GM23338 (cell line): Measurements from ENCODE around the gene ARHGAP10.

ENCODE experiments used
- CREB1 ChIP-seq: fragments of 250-450 bp; sonication (Bioruptor Pico); IDR thresholded peaks from 2 replicates; pipeline ENCODE4 v1.5.0; 2020; ENCODE audit warnings: low read depth, mild to moderate bottlenecking, moderate library complexity
- ETS1 ChIP-seq: IDR thresholded peaks from 2 replicates; pipeline ENCODE4 v1.6.1; 2016; ENCODE audit warnings: antibody characterized with exemption
- EZH2 ChIP-seq: fragments of 200-600 bp; sonication (generic); IDR thresholded peaks from one replicate; pipeline ENCODE4 v1.8.0; 2017; ENCODE audit warnings: antibody characterized with exemption, mild to moderate bottlenecking, low read depth; ENCODE audit not compliant: unreplicated experiment
- EZH2phosphoT487 ChIP-seq: fragments of 200-600 bp; sonication (generic); IDR thresholded peaks from one replicate; pipeline ENCODE4 v1.8.1; 2018; ENCODE audit warnings: antibody characterized with exemption; ENCODE audit not compliant: unreplicated experiment
- JUNB ChIP-seq: IDR thresholded peaks from one replicate; pipeline ENCODE4 v1.6.1; 2016; ENCODE audit warnings: antibody characterized with exemption; ENCODE audit not compliant: unreplicated experiment
- NANOG ChIP-seq: IDR thresholded peaks from 2 replicates; pipeline ENCODE4 v1.6.1; 2016; ENCODE audit warnings: antibody characterized with exemption, borderline replicate concordance
- POLR2AphosphoS5 ChIP-seq: IDR thresholded peaks from 2 replicates; pipeline ENCODE4 v1.6.1; 2016; ENCODE audit warnings: antibody characterized with exemption, low read depth
- REST ChIP-seq: IDR thresholded peaks from one replicate; pipeline ENCODE4 v1.6.1; 2018; ENCODE audit warnings: antibody characterized with exemption; ENCODE audit not compliant: unreplicated experiment
- STAT1 ChIP-seq: IDR thresholded peaks from one replicate; pipeline ENCODE4 v1.6.1; 2016; ENCODE audit warnings: antibody characterized with exemption; ENCODE audit not compliant: unreplicated experiment
- ZNF114 ChIP-seq: fragments of 250-450 bp; sonication (Bioruptor Pico); IDR thresholded peaks from 2 replicates; pipeline ENCODE4 v1.5.0; 2020; ENCODE audit warnings: mild to moderate bottlenecking, moderate library complexity
- ZNF331 ChIP-seq: fragments of 250-450 bp; sonication (Bioruptor Pico); IDR thresholded peaks from 2 replicates; pipeline ENCODE4 v1.5.0; 2020; ENCODE audit warnings: low read depth, mild to moderate bottlenecking, moderate library complexity
- TF ChIP-seq, protein P1 (sequence below), 2 experiments: fragments of 200-600 bp in 1 of 2; sonication (generic) in 1 of 2; conservative IDR thresholded peaks; 2 replicates each; pipeline versions ENCODE4 v1.5.1 to v1.6.1; 2016 to 2017; ENCODE audit warnings: antibody characterized with exemption in 2 of 2, low read depth in 2 of 2, mild to moderate bottlenecking in 2 of 2, moderate library complexity in 1 of 2

GRCh38 chr4:148118179-148118578 is 386.3 kb downstream of the ARHGAP10 start:
- TF ChIP-seq, protein P1, sequence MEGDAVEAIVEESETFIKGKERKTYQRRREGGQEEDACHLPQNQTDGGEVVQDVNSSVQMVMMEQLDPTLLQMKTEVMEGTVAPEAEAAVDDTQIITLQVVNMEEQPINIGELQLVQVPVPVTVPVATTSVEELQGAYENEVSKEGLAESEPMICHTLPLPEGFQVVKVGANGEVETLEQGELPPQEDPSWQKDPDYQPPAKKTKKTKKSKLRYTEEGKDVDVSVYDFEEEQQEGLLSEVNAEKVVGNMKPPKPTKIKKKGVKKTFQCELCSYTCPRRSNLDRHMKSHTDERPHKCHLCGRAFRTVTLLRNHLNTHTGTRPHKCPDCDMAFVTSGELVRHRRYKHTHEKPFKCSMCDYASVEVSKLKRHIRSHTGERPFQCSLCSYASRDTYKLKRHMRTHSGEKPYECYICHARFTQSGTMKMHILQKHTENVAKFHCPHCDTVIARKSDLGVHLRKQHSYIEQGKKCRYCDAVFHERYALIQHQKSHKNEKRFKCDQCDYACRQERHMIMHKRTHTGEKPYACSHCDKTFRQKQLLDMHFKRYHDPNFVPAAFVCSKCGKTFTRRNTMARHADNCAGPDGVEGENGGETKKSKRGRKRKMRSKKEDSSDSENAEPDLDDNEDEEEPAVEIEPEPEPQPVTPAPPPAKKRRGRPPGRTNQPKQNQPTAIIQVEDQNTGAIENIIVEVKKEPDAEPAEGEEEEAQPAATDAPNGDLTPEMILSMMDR (conservative IDR thresholded peaks at IDR 0.05; ENCODE audit: low read depth in 2 of 2): no peak
- TF ChIP-seq REST (no peak), EZH2 (no peak), POLR2AphosphoS5 (no peak), CREB1 (CRISPR knock-in tag) (no peak), ZNF331 (CRISPR knock-in tag) (no peak), EZH2phosphoT487 (no peak), STAT1 (no peak), ZNF114 (CRISPR knock-in tag) (no peak), JUNB (no peak), ETS1 (no peak), NANOG (no peak)
